Inflammatory macrophage treated with lipopolysaccharide for 1 hour (primary cell): ENCODE measurements around the gene BCAR3.

Source experiments
- DNase-seq, 2 donors: peaks; one replicate each; pipeline ENCODE4 v3.0.0-alpha.2; 2020 to 2022

Gene BCAR3

DNA sequence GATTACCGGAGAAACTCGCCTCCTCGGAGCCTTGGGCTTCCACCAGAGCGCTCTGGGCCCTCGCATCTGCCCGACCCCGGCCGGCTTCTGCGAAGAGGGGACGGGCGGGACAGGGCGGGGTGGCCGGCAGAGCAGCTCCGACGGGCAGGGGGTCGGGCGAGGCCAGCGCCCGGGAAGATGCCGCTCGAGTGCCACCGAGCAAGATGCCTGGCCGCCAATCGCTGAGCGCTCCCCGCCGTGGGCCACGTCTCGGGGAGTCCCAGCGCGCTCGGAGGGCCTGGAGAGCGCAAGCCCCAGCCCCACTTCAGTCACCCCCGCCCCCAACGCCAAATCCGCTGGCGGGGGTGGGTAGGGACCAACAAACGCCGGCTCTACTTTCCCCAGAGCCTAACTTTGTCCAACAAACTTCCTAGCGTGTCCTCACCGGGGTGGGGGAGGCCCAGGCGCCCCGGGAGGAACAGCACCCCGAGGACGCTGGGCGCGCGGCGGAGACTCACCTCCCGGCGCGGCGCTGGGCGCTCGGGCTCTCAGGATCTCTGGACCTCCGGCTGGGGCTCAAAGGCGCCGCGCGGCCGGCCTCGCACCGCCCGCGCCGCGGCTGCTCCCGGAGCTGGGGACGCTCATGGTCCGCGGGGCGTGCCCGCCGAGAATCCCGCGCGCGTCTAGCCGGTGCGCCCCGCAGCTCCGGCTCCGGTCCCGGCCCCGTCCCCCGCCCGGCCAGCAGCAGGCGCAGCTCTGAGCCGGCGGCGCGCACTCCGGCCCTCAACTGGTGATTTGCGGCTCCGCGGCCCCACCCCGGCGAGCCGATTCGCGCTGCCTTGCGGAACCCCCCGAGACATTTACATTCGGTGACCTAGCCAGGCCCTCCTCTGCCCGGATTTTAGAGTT lies at the start of gene BCAR3:
BCAR3 (minus strand) TSS at position 737 of the 888 bp plus-strand sequence. CDS start 6,907 bp downstream, outside the sequence.
- peak; percentile 73 to 81 for DNase-seq

DNA sequence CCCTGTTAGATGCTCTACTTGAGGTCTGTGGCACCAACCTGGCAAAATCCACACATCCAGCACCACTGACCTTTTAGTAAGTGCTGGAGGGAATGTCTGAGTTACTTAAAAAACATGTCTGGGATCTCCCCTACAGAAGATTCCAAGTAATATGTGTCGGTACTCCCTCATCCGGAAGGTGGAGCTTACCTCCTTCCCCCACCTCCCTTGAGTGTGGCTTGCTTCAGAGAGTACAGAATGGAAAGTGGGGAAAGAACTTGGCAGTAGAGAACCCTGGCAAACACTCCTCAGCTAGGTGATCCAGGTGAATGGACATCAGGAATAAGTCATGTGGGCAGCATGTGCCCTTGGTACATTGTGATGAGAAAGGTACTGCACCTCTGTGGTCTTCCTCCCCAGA lies 49.0 kb upstream of the BCAR3 start:
- no peak for DNase-seq

DNA sequence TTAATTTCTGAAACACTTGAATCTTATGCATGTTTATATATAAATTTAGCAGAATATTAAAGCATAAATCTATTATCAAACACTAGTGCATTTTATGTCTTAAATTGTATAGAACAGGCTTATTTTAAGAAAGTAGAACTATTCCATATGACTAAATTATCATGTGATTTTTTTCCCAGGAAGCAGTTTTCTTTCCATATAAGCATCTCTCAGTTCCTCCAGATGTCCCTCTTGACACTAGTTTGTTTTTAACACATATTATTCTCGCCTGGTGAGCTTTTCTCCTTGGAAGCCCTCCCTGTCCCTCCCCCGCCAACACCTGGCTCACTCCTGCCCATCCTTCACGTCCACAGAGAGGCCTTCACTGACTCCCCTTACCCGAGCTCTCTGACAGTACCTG lies 48.3 kb upstream of the BCAR3 start:
- no peak for DNase-seq

DNA sequence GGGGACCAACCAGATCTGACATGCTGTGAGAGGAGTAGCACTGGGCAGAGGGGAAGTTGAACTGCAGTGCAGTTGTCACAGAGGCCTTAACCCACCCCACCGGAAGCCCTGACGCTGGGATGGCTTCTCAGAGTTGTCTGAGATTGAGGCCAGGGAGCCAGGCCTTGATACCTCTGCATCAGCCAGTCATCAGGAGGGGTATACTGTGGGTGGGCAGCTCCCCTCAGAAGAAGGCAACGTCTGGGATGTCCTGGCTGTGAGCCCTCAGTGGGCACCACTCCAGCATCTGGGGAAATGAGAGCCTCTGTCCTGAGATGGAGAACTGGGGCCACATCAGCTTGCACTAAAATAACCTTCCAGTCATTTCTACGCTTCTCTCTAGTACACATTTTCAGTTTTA lies 47.9 kb upstream of the BCAR3 start:
- no peak for DNase-seq

DNA sequence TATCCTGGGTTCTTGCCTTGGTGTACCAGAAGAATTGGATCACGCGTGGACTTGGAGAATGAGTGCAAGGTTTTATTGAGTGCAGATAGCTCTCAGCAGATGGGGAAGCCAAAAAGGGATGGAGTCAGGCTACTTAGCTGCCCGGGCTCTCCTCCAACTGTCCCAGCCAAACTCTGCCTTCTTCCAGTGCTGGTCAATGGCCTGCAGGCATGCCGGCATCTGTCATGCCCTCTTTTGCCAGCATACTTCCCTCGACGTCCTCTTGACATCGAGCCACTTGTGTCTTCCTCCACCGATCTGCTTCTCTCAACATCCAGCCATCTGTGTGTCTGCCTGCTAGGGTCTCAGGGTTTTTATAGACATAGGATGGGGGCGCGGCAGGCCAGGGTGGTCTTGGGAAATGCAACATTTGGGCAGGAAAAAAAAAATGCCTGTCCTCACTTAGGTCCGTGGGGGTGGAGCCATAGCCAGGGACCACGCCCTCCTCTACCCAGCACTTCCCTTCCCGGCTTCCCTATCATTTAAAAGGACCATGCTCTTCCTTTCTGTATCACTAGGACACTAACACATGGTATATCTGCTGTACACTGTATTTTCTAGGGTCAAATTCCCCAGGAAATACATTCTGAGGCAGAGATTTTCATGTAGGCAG lies 47.0 kb upstream of the BCAR3 start:
- DNase-seq, result no peak

DNA sequence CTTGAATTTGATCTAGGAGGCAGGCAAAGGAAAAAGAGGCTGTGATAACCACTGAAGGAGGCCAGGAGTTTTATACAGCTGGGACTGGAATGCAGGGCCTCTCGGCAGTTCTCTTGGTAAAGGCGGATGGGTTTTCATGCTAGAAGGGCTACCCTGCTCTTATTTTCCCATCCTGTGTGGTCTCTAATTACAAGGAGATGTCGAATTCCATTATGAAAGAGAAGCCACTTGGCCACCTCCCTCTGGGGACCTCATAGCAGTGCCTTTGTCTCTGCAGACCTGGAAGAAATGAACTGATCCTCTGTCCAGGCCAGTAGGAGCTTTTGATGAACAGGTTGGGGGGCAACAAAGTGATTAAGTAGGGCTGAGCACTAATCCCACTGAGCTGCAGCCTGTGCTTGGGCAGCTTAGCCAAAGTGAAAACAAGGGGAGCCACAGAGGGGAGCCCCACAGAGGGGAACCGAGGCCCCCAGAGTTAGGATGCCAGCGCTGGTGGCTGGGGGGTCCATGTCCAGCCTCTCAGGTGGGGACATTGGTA lies 42.2 kb upstream of the BCAR3 start:
- DNase-seq, result no peak

DNA sequence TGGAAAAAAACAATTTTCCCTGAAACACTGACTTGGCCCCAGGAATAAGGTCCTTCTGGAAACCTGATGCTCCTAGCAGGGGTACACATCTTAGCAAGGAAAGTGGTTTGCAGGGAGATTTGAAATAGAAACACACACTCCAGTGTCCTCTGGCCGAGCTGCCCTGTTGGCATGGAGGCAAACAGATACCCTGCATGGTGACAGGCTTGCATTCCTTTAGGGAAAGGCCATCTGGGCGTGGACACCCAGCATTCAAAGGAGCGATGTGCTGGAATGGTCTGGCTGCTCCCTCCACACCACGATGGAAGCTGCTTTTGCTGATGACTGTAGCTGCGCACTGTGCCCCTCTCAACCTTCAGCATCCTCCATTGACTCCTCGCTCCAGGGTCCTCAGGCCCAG lies 41.5 kb upstream of the BCAR3 start:
- DNase-seq, result no peak

DNA sequence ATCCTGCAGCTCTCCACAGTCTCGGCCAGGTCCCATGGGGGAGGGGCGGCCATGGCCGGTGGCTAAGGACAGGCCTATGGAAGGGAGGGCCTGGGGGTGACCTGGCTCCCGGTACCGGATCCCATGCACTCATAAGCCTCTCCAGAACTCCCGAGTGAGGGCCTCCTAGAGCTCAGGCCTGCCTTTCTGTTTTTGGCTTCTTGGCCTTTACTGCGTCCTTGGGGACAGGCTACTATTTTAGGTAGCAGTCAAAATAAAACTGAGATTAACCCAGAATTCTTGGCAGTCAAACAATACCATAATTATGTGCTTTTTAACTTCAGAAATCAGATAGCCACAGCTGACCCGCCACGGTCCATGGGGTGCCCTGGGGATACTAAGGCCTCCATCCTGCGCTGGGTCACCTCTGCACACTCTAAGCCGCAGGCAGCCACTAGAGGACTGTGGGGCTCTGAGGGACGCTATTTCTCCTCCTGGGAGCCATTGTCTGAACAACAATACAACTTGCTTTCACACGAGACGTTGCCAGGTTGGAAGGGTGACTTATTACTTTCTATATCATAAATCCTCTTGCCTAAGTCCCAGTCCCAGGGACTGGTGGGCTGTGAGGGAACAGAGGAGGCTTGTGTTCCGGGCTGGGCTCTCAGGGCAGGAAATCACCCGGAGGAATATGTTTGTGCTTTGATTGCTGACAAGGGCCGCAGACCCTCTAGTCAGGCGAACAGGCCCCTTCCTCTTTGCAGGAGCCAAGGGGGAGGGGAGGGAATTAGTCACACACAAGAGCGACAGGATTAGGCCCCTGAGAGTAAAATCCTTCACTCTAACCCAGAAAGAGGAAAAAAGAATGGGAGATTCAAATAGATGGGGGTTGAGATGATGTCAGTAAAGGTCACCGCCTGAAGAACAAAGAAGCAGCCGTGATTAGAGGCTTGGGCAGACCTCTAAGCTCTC lies 40.7 kb upstream of the BCAR3 start:
- DNase-seq, result no peak

DNA sequence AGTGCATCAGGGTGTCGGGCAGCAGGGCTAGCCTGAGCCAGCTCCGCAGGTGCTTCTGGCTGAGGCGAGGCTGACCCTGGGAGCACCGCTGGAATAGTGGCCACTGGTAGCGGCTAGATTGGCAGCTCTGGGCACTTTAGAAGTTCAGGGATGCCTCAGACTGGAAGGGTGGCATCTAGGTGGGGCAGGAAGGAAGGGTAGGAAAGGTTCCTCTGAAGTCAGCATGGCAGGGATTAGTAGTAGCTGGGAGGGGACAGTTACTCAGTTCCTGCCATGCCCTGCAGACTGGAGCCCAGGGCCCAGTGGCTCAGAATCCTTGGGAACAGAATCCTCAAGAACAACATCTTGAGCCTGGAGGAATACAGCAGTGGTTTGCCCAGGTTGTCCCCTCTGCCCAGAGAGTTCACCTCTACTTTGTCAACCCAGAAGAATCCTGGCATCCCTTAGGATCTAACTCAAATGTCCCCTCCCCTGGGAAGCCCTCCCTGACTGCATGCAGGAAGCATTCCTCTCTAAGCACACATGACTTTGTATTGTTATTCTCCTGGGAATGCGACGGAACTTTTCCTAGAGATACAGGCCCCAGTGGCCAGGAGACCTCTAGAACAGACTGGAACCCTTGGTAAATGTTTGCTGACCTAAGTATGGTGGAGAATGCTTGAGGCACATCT lies 39.5 kb upstream of the BCAR3 start:
- DNase-seq, result no peak

DNA sequence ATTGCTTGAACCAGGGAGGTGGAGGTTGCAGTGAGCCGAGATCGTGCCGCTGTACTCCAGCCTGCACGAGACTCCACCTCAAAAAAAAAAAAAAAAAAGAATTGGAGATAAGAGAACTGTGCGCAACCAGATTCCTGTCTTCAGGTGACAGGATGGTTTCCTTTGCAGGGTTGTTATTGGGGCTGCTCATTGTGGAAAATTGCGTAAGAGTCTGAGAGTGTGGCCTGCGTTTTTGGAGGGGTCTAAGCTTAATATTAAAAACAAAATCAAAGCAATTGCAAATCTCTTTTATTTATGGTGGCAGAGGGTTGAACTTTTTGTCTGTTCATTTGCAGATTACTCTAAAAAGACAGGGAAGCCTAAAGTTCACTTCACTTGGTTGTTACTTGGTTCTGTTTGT lies 36.0 kb upstream of the BCAR3 start:
- DNase-seq, result no peak

DNA sequence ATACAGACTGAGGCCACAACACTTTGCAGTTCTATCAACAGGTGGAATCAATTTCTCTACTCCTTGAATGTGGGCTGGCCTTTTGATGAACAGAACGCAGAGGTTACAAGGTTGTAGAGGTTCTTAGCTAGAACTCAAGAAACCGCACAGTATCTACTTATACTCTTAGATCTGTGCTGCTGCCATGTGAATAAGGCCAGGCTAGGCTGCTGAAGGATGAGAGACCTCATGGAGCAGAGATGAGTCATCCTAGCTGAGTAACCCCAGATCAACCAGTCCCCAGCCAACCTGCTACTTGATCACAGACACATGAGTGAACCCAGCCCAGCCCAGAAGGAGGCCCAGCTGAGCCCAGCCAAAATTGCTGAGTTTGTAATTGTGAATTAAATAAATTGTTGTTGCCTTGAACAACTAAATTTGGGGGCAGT lies 35.3 kb upstream of the BCAR3 start:
- DNase-seq, result no peak

DNA sequence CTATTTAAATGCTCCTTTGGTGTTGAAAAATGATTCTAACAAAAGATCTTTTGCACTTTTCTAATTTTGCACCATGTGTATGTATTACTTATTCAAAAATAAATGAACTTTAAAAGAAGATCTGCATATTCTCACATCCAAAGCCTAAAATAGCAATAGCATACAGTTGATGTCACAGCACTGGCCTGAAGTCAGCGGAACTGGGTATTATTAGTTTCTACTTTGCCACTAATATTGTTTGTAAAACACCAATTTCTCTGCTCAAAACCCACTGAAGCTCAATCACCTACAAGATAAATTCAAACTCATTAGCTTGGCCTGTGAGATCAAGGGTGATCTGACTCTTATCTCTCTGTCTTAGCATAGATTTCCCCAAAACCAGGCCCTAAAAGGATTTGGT lies 34.5 kb upstream of the BCAR3 start:
- DNase-seq, result no peak

DNA sequence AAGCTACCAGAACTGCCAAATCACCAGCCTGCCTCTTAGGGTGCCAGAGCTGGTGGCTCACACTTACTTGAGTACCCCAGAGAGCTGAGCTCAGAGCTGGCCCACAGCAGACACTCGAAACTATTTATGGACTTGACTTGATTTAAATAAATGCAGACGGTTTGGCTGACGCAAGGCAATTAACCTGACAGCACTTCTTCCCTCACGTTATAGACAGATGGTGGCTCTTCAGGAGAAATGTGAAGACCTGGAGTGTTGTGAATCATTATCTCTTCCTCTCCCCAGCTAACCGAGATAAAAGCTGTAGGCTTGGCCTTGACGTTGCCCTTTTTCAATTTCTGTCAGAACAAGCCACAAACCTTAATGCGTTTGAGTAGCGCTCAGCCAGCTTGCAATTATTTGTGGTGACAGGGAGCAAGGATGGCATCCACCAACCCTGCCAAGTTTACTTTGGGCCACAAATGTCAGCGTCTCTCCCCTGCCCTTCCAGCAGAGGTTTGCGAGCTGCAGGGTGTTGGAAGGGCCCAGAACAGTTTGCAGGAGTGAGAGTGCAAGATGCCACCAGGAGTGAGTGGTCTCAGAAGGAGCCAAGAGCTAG lies 34.0 kb upstream of the BCAR3 start:
- no peak for DNase-seq

DNA sequence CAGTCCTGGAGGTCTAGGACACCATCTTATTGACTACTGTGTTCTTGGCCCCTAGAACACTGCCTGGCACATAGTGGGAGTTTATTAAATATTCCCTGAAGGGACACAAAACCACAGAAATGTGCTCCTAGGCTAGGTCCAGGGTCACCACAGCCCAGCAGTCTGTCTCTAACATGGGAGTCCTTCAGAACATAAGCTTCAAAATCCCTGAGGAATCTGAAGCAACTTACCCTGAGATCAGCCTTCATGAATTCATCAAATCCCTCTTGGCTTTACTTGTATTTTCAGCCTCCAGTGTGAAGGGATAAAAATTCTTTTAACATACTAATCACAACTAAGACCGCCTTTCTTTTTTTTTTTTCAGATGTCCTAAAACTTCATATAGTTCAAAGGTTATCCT lies 32.7 kb upstream of the BCAR3 start:
- DNase-seq, result no peak

DNA sequence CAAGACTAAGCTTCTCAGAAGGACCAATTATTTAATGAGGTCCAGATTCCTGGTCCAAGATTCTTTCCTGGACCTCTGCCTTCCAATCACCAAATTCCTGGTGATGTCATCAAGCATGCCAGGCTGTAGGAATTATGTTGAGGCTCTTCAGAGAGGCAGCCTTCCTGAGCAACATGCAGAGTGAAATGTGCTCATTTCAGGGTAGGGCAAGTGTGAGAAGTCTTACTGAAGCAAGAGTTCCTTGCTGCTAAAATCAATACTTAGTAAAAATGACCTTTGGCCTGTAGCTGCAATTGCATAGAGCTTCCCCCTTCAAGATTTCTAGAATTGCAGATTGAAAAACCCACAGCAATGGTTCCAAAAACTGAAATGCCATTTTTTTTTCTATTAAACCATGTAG lies 31.7 kb upstream of the BCAR3 start:
- DNase-seq, result peak in 1 of 2 donors; percentile 25

DNA sequence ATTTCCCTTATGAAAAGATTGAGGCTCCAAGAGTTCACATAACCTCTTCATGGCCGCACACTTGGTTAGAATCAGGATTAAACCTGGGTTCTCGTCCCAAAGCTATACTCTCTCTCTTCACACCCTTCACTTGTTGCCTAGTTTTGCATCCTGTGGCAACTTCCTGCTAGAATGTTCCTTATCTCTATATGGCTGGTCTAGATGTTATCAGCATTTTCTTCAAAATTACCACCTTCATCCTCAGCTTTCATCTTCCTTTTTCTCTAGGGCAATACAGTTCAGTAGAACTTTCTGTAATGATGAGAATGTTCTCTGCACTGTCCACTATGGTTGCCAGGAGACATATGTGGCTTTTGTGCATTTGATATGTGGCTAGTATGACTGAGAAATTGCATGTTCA lies 31.1 kb upstream of the BCAR3 start:
- no peak for DNase-seq

DNA sequence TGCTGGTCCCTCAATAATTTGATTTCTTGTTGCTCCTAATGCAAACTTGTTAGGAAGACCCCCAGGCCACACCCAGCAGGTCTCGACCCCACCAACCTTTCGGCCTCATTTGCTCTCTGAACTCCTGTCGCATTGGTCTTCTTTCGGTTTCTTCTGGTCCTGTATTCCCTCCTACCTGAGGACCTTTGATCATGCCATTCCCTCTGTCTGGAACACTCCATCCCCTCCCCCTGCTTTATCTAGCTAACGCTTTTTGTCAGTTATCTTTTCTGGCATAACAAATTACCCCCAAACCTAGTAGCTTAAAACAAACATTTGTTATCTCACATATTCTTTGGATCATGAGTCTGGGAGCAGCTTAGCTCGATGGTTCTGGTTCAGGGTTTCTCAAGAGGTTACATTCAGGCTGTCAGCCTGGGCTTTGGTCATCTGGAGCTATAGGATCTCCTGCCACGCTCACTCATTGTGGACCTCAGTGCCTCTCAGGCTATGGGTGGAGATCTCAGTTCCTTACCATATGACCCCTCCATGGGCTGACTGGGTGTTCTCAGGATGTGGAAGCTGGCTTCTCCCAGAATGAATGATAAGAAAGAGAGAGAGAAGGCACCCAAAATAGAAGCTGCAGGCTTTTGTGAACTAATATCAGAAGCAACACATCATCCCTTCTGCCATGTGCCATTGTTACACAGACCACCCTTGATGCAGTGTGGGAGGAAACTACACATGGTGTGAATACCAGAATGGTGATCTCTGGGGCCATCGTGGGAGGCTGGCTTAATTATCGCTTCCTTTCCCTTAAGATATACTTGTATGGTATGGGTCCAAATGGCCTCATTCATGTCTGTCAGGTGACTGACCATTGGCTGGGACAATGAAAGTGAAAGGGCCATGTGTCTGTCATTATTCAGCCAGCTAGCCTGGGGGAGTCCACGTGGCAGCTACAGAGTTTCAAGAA lies 29.1 kb upstream of the BCAR3 start:
- no peak for DNase-seq

DNA sequence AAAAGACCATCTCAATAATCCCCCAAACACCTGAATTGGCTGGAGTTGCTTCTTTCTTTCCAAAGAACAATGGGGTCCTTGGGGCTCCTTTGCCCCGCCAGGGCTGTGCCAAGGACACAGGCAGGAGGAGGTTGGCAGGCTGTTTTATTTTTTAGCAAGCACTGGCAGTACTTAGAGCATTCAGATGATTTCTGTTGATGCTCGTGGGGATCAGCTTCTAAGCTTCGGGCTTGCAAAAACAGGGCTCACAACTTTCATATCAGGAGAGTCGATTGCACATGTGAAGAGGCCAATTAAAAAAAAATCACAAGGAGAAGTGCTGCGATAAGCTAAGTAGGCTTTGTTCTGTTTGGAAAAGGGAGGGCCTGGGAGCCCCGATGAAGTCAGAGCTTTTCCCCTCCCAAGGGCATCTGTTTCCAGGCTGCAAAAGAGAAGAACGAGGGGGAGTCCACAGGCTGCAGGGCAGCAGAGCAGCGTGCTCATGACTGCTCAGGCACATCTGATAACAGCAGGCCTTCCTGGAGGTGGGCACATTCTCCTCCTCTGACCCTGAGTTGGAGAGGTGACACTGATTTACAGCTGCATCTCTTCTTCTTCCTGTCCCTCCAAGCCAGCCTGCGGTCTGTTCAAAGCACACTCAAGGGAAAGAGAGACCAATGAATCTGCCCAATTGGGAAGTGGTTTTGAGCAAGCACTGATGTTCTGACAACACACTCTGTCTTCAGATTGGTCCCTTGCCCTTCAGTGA lies 27.3 kb upstream of the BCAR3 start:
- DNase-seq, result peak in 1 of 2 donors; percentile 41

DNA sequence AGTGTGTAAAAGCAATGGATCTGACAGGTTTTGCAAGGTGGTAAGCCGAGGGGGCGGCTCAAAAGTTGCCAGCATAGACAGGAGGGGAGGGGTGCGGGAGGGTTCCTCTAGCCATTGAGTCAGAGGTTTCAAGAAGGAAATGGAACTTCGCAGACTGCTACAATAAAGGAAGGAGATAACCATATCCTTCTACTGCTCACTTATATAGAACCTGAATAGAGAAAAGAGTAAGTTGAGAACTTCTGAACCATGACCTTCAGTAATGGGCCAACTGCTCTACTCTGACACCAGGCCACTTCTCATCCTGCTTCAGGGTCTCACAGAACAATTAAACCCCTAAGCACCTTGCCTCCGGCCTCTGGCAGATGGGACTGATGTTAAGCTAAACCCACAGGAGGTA lies 26.3 kb upstream of the BCAR3 start:
- DNase-seq, result peak; percentile 42 to 54
